PFSK-1 (cell line): ENCODE results near the gene DNAJC5.

Source experiments
- POLR2AphosphoS5 ChIP-seq: IDR thresholded peaks from 2 replicates; pipeline ENCODE4 v1.6.1; 2012; ENCODE audit warnings: low read depth, mild to moderate bottlenecking, control low read depth, low read length, moderate library complexity
- REST ChIP-seq, 2 experiments: IDR thresholded peaks; 2 replicates each; pipeline versions ENCODE4 v1.6.1 to v1.8.0; 2011 to 2012; ENCODE audit warnings: low read depth in 2 of 2, low read length in 2 of 2, control low read depth in 1 of 2, inconsistent platforms in 1 of 2, mild to moderate bottlenecking in 1 of 2, moderate library complexity in 1 of 2; ENCODE audit not compliant: insufficient read depth in 1 of 2

GRCh38 chr20:63951398-63952209 lies 56.7 kb downstream of the DNAJC5 start:
- TF ChIP-seq POLR2AphosphoS5 (no peak), REST (IDR thresholded peaks at IDR 0.05; ENCODE audit: insufficient read depth in 1 of 2, low read depth in 2 of 2, low read length in 2 of 2) (no peak)
